IMR-90 (cell line): ENCODE results near the gene MINAR2.

Source experiments
- BHLHE40 ChIP-seq: fragments of 150-350 bp; IDR thresholded peaks from 2 replicates; pipeline ENCODE4 v1.6.1; 2016; ENCODE audit warnings: mild to moderate bottlenecking, low read depth, low read length
- CEBPB ChIP-seq: IDR thresholded peaks from 2 replicates; pipeline ENCODE4 v1.6.1; 2012; ENCODE audit warnings: low read depth, low read length, improper control_type of control experiment
- CHD1 ChIP-seq: IDR thresholded peaks from 2 replicates; pipeline ENCODE4 v1.6.1; 2012; ENCODE audit warnings: low read depth, low read length, improper control_type of control experiment
- FOS ChIP-seq: fragments of 150-350 bp; IDR thresholded peaks from 2 replicates; pipeline ENCODE4 v1.6.1; 2016; ENCODE audit warnings: low read depth, low read length
- MAFK ChIP-seq: IDR thresholded peaks from 2 replicates; pipeline ENCODE4 v1.6.1; 2012; ENCODE audit warnings: low read depth, low read length, improper control_type of control experiment
- MXI1 ChIP-seq: IDR thresholded peaks from 2 replicates; pipeline ENCODE4 v1.6.1; 2012; ENCODE audit warnings: low read depth, mild to moderate bottlenecking, low read length, moderate library complexity, borderline replicate concordance
- POLR2A ChIP-seq: IDR thresholded peaks from 2 replicates; pipeline ENCODE4 v1.6.1; 2012; ENCODE audit warnings: mild to moderate bottlenecking, low read depth, low read length
- RAD21 ChIP-seq: IDR thresholded peaks from 2 replicates; pipeline ENCODE4 v1.6.1; 2012; ENCODE audit warnings: low read length, improper control_type of control experiment
- RCOR1 ChIP-seq: IDR thresholded peaks from 2 replicates; pipeline ENCODE4 v1.6.1; 2012; ENCODE audit warnings: mild to moderate bottlenecking, low read length, improper control_type of control experiment; ENCODE audit not compliant: insufficient replicate concordance
- RFX5 ChIP-seq: IDR thresholded peaks from 2 replicates; pipeline ENCODE4 v1.8.0; 2012; ENCODE audit warnings: low read depth, mild to moderate bottlenecking, low read length, moderate library complexity
- SMC3 ChIP-seq: fragments of 150-350 bp; IDR thresholded peaks from 2 replicates; pipeline ENCODE4 v1.6.1; 2016; ENCODE audit warnings: low read depth, mild to moderate bottlenecking, antibody characterized with exemption, low read length, moderate library complexity
- TF ChIP-seq, protein P1 (sequence below): conservative IDR thresholded peaks from 2 replicates; pipeline ENCODE4 v1.5.1; 2012; ENCODE audit warnings: mild to moderate bottlenecking, low read depth, low read length, improper control_type of control experiment
- TF ChIP-seq, protein P2 (sequence below): fragments of 150-350 bp; IDR thresholded peaks from 2 replicates; pipeline ENCODE4 v1.6.1; 2017; ENCODE audit warnings: mild to moderate bottlenecking, antibody characterized with exemption, low read length, low read depth
- TF ChIP-seq, protein P3 (sequence below): fragments of 150-350 bp; IDR thresholded peaks from 2 replicates; pipeline ENCODE4 v1.6.1; 2016; ENCODE audit warnings: low read depth, mild to moderate bottlenecking, low read length, moderate library complexity, borderline replicate concordance

GRCh38 chr5:129745997-129746396 is 1.9 kb upstream of the MINAR2 start:
- TF ChIP-seq, protein P1, sequence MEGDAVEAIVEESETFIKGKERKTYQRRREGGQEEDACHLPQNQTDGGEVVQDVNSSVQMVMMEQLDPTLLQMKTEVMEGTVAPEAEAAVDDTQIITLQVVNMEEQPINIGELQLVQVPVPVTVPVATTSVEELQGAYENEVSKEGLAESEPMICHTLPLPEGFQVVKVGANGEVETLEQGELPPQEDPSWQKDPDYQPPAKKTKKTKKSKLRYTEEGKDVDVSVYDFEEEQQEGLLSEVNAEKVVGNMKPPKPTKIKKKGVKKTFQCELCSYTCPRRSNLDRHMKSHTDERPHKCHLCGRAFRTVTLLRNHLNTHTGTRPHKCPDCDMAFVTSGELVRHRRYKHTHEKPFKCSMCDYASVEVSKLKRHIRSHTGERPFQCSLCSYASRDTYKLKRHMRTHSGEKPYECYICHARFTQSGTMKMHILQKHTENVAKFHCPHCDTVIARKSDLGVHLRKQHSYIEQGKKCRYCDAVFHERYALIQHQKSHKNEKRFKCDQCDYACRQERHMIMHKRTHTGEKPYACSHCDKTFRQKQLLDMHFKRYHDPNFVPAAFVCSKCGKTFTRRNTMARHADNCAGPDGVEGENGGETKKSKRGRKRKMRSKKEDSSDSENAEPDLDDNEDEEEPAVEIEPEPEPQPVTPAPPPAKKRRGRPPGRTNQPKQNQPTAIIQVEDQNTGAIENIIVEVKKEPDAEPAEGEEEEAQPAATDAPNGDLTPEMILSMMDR, result no peak
- TF ChIP-seq POLR2A, result no peak
- TF ChIP-seq CEBPB, result peak; percentile 62
- no peak for TF ChIP-seq BHLHE40
- TF ChIP-seq RFX5, result no peak
- TF ChIP-seq RCOR1, result no peak
- TF ChIP-seq FOS, result no peak
- no peak for TF ChIP-seq MXI1
- no peak for TF ChIP-seq MAFK
- no peak for TF ChIP-seq SMC3
- TF ChIP-seq, protein P2, sequence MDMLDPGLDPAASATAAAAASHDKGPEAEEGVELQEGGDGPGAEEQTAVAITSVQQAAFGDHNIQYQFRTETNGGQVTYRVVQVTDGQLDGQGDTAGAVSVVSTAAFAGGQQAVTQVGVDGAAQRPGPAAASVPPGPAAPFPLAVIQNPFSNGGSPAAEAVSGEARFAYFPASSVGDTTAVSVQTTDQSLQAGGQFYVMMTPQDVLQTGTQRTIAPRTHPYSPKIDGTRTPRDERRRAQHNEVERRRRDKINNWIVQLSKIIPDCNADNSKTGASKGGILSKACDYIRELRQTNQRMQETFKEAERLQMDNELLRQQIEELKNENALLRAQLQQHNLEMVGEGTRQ, result no peak
- TF ChIP-seq CHD1, result no peak
- no peak for TF ChIP-seq RAD21
- TF ChIP-seq, protein P3, sequence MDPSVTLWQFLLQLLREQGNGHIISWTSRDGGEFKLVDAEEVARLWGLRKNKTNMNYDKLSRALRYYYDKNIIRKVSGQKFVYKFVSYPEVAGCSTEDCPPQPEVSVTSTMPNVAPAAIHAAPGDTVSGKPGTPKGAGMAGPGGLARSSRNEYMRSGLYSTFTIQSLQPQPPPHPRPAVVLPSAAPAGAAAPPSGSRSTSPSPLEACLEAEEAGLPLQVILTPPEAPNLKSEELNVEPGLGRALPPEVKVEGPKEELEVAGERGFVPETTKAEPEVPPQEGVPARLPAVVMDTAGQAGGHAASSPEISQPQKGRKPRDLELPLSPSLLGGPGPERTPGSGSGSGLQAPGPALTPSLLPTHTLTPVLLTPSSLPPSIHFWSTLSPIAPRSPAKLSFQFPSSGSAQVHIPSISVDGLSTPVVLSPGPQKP, result no peak
